WTC11 (cell line): ENCODE results near the gene GRK3. TPM values are rescaled to one million over a fixed set of nuclear protein-coding genes. Genes with fewer than 3 reads are reported as not detected.

Experiments used
- ATAC-seq: fragments of 200-7000 bp; cut with Tn5 transposase; 2 replicates; pipeline ENCODE4 v1.10.0; 2021; ENCODE audit warnings: mild to moderate bottlenecking, moderate library complexity
- CTCF ChIA-PET: fragments of 300-600 bp; sonication (Branson Sonifier 250); formaldehyde crosslinking; loops from one replicate; lab custom pipeline; 2021; ENCODE audit warnings: antibody characterized with exemption; lab: Charles Lee
- POLR2A ChIA-PET: fragments of 350-600 bp; sonication (Branson Sonifier 250); formaldehyde crosslinking; loops from one replicate; lab custom pipeline; 2021; ENCODE audit warnings: antibody characterized with exemption; lab: Charles Lee
- DNase-seq: peaks from one replicate; pipeline ENCODE4 v3.0.0; 2021; ENCODE audit warnings: low spot score
- H3K27ac Mint-ChIP-seq: 2 replicates; pipeline ENCODE4 v1.8.0; 2021; ENCODE audit warnings: mixed read lengths
- H3K27me3 Mint-ChIP-seq: 2 replicates; pipeline ENCODE4 v1.8.0; 2021; ENCODE audit warnings: low read depth, mild to moderate bottlenecking, moderate library complexity, mixed read lengths
- H3K36me3 Mint-ChIP-seq: 2 replicates; pipeline ENCODE4 v1.8.0; 2021; ENCODE audit warnings: mixed read lengths
- H3K4me1 Mint-ChIP-seq: 2 replicates; pipeline ENCODE4 v1.8.0; 2022; ENCODE audit warnings: mixed read lengths
- H3K4me3 Mint-ChIP-seq: 2 replicates; pipeline ENCODE4 v1.8.0; 2021; ENCODE audit warnings: mild to moderate bottlenecking, moderate library complexity, mixed read lengths
- H3K9me3 Mint-ChIP-seq: 2 replicates; pipeline ENCODE4 v1.8.0; 2021; ENCODE audit warnings: mixed read lengths
- AR ChIP-seq: fragments of 250-450 bp; sonication (Bioruptor Pico); IDR thresholded peaks from 2 replicates; pipeline ENCODE4 v1.9.0; 2021; ENCODE audit warnings: mild to moderate bottlenecking
- ATF3 ChIP-seq: sonication (generic); formaldehyde crosslinking; conservative IDR thresholded peaks from 2 replicates; pipeline ENCODE4 v1.8.1; 2022; ENCODE audit warnings: mild to moderate bottlenecking, missing genetic modification reagents
- ATF6 ChIP-seq: sonication (generic); formaldehyde crosslinking; IDR thresholded peaks from 2 replicates; pipeline ENCODE4 v1.8.1; 2023; ENCODE audit warnings: mild to moderate bottlenecking, missing genetic modification reagents
- CTCF ChIP-seq: fragments of 200-600 bp; IDR thresholded peaks from 2 replicates; pipeline ENCODE4 v1.8.0; 2022; ENCODE audit warnings: antibody characterized with exemption
- FOXK1 ChIP-seq: sonication (generic); formaldehyde crosslinking; IDR thresholded peaks from 2 replicates; pipeline ENCODE4 v1.8.0; 2022; ENCODE audit warnings: mild to moderate bottlenecking, moderate library complexity, missing genetic modification reagents
- MAX ChIP-seq: sonication (generic); formaldehyde crosslinking; IDR thresholded peaks from 2 replicates; pipeline ENCODE4 v1.8.0; 2022; ENCODE audit warnings: mild to moderate bottlenecking, missing genetic modification reagents
- STAT6 ChIP-seq: sonication (generic); formaldehyde crosslinking; conservative IDR thresholded peaks from 2 replicates; pipeline ENCODE4 v1.8.1; 2023; ENCODE audit warnings: mild to moderate bottlenecking, low read depth, missing genetic modification reagents, moderate library complexity
- TP53 ChIP-seq: sonication (generic); formaldehyde crosslinking; IDR thresholded peaks from 2 replicates; pipeline ENCODE4 v1.8.1; 2023; ENCODE audit warnings: mild to moderate bottlenecking, missing genetic modification reagents
- USF1 ChIP-seq: sonication (generic); formaldehyde crosslinking; IDR thresholded peaks from 2 replicates; pipeline ENCODE4 v1.8.0; 2022; ENCODE audit warnings: mild to moderate bottlenecking, missing genetic modification reagents
- ZBTB21 ChIP-seq: sonication (generic); formaldehyde crosslinking; IDR thresholded peaks from 2 replicates; pipeline ENCODE4 v1.8.1; 2023; ENCODE audit warnings: mild to moderate bottlenecking, missing genetic modification reagents, borderline replicate concordance
- ZNF281 ChIP-seq: sonication (generic); formaldehyde crosslinking; IDR thresholded peaks from 2 replicates; pipeline ENCODE4 v1.8.0; 2023; ENCODE audit warnings: mild to moderate bottlenecking, missing genetic modification reagents
- ZNF396 ChIP-seq: fragments of 250-450 bp; sonication (Bioruptor Pico); IDR thresholded peaks from 2 replicates; pipeline ENCODE4 v1.8.0; 2021; ENCODE audit warnings: mild to moderate bottlenecking, moderate library complexity, borderline replicate concordance
- total RNA-seq: library from RNA; stranded (reverse); gene quantifications from 3 replicates; pipeline ENCODE4 v1.2.3, GENCODE V29; 2021

The GRK3 gene
- total RNA-seq, 1 experiment from 2014 or later = 27.1 TPM

GRCh38 chr22:25748140-25748539 is 183.7 kb downstream of the GRK3 start:
- no peak overlapping the region for H3K27ac Mint-ChIP-seq
- DNase-seq = no peak
- H3K27me3 Mint-ChIP-seq = no peaks in the 10 kb centered on the region
- TF ChIP-seq STAT6 (CRISPR knock-in tag) (no peak), ZNF281 (CRISPR knock-in tag) (no peak), ATF3 (CRISPR knock-in tag) (no peak), ATF6 (CRISPR knock-in tag) (no peak), ZNF396 (CRISPR knock-in tag) (no peak), USF1 (CRISPR knock-in tag) (no peak), TP53 (CRISPR knock-in tag) (no peak), ZBTB21 (CRISPR knock-in tag) (no peak), AR (CRISPR knock-in tag) (no peak), MAX (CRISPR knock-in tag) (no peak), FOXK1 (CRISPR knock-in tag) (no peak), CTCF (no peak)
- no peak for ATAC-seq
- no peaks in the 10 kb centered on the region for H3K9me3 Mint-ChIP-seq
- no peaks in the 10 kb centered on the region for H3K4me1 Mint-ChIP-seq
- ChIA-PET CTCF (no interaction called here), POLR2A (no interaction called here)
- H3K4me3 Mint-ChIP-seq = no peak overlapping the region
- no peaks in the 10 kb centered on the region for H3K36me3 Mint-ChIP-seq
